NCI-H510A (cell line): ENCODE results near the gene MPZL1.

Experiments
- DNase-seq: peaks from one replicate; lab custom pipeline; 2025; lab: John Stamatoyannopoulos, UW

Gene MPZL1

DNA sequence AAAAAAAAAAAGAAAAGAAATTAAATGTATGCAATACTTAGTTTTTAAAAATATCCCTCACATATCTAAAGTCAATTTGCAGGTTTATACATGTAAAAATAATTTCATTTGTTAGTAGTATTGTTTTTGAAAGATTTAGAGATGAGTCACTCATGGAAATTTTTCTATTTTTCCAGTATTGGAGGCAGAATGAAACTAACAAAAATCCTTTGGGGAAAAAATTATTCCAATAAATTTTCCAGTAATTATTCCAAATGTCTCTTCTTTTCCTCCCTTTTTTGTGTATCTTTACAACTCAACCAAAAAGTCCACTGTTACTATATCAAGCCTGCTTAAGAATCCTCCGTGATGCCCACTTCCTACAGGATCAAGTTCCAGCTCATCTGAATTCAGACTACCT is 29.9 kb downstream of the MPZL1 start:
- no peak for DNase-seq

DNA sequence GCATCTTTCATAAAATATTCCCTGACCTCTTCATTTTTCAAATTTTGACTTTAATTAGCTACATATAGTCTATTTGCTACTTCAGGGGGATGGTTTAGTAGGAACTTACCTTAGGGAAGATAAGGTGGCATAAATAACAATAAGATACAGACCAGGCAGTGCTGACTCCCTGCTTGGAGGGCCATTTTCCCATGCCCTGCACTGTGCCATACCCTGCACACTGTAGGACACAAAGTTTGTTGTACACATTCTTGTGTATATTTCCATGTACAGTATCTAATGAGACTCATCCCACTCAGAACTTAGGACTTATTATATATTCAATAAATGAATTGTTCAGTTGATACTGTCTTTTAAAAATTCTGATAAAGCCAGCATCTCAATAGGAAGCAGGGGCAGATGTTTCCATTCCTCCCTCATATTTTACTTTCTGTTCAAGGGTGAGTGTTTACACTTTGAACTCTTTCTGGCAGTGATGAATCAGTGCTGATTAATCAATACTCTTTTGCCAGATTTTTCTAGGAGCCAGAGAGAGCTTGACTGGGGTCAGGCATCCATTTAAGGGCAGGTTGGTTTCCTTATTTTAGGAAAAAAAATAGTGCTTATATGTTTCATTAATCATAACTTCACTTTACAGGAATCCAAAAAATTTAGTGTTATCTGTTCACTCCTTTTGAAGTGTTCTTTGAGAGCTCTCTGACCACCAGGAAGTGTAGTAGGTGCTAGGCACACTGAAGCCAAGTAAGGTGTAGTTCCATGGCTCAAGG is 30.6 kb downstream of the MPZL1 start:
- no peak for DNase-seq

DNA sequence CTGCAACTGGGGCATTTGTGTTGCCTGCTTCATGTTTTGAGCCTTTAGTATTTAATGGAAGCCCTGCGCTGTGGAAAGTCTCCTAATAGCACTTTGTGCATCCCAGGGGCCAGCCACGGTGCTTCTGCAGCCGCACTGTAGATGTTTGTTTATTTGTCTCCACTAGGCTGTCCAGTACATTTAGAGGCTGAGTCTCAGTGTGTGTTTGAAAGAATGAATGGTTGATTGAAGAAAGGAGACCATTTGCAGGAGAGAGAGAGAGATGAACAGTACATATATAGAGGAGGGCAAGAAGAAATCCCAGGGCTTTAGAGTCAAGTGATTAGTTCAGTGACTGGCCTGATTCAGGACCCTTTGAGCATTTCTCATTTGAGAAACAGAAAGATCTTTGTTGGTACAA is 33.9 kb downstream of the MPZL1 start:
- no peak for DNase-seq

DNA sequence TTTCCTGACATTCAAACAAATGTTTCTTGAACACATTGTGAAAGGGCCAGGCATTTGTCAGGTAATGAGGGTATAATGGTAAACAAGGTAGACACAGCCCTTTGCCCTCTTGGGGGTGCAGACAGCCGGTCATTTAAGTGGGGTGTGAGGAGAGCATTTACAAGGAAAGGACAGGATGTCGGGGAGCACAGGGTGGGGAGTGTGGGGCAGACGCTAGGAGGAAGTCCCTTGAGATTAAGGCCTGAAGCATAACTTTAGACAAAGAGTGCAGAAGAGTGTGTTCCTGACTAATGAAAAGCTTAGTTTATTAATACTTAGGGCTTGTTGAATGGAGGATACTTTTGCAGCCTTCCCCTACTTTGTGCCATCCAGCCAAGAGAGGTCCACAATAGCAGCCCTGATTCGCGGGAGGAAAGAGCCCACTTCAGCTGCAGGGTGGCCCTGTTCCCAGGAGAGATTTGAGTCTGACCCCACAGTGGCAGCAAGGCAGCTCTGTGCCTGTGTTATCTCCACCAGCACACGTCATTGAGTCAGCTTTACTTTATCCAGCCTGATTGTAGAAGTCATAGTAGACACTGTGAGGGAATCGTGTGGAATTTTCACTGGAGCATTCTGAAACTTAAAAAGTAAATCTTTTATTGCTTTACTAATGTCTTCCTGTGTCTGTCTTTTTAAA is 35.1 kb downstream of the MPZL1 start:
- no peak for DNase-seq

DNA sequence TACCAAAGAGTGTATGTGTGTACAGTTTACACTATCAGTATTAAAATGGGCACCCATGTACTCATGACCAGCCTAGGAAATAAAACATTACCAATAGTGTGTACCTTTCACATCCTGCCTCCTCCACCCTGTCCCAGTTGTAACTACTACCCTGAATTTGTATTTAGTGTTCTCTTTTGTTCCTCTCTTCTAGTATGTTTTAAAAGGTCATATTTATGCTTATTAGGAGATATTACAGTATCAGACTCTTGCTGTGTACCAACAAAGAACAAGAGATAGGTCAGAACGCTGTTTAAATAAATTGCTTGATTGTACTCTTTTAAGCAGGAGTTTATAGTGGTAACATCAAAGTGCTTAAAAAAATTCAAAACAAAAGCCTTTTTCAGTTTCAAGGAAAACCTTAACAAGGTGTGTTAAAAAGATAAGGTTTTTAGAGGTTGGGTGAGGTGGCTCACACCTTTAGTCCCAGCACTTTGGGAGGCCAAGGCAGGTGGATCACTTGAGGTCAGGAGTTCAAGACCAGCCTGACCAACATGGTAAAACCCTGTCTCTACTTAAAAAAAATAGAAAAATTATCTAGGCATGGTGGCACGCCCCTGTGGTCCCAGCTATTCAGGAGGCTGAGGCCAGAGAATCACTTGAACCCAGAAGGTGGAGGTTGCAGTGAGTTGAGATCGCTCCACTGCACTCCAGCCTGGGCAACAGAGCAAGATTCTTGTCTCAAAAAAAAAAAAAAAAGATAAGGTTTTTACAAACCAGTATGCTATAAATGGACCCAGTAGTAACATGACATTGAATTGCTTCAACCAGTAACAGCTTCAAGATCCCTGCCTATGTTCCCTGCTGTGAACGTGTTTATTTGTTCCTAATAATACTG is 35.9 kb downstream of the MPZL1 start:
- no peak for DNase-seq

DNA sequence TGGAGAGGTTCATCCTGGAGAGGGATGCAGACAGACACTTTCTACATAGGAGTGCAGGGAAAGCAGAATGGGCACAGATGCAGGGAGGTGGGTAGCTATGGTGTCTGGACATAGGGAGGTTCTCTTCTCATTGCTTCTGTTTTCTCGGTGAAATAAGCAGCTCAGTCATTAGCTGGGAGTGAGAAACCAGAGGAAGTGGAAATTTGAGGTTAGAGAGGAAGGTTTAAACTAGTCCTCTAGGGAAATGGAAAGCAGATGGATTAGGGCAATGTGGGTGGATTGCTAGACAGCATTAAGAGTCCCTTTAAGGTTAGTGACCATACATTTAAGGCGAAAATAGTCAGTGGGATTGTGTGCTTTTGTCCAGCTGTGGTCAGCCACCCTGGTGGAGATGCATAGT is 39.6 kb downstream of the MPZL1 start:
- DNase-seq: no peak

DNA sequence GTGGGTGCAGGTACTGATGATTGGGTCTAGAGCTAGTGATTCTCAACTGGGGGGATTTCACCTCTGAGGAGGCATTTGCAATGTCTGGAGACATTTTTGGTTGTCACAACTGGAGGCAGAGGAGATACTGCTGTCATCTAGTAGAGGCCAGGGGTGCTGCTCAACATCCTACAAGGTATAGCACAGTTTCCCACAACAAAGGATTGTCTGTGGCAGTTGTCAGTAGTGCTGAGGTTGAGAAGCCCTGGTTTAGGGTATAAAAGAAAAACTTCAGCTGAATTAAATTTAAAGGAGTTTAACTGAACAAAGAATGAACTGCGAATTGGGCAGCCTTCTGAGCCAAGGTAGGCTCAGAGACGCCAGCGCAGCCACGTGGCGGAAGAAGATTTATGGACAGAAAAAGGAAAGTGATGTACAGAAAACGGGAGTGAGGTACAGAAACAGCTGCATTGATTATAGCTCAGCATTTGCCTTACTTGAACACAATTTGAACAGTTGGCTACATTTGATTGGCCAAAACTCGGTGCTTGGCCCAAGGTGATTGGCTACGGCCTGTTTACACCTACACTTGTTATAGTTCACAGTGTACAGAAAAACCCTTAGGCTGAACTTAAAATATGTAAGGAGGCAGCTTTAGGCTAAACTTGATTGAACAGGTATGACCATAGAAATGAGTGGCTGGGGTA is 40.4 kb downstream of the MPZL1 start:
- no peak for DNase-seq

DNA sequence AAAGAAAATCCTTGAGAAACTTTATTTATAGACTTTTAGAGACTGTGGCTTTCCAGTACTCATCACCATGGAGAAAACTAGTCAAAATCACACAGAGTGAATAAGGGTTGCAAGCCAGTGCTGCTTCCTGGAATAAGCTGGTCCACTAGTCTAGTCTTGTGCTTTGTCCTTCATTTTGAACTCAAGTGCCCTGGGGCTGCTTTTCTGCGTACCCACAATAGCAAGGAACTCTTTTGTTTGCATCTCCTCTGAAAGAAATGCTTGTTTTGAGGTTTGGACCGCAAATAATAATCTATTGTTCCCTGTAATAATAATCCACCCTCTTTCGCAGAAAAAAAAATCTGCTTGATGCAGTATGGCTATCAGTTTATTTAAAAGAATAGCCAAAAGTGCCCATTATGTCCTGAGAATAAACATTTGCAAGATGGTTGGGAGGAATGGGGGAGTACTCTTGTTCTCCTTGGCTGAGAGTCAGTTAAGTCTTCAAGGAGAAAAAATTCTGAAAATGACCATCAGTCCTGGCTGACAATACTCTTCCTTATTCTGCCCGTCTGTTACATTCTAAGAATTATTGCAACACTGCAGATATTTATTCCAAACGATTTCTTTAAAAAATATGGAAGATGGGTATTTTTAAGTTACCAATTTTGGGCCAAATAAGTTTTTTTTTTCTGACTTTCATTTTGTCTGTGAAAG is 41.9 kb downstream of the MPZL1 start:
- DNase-seq: no peak

DNA sequence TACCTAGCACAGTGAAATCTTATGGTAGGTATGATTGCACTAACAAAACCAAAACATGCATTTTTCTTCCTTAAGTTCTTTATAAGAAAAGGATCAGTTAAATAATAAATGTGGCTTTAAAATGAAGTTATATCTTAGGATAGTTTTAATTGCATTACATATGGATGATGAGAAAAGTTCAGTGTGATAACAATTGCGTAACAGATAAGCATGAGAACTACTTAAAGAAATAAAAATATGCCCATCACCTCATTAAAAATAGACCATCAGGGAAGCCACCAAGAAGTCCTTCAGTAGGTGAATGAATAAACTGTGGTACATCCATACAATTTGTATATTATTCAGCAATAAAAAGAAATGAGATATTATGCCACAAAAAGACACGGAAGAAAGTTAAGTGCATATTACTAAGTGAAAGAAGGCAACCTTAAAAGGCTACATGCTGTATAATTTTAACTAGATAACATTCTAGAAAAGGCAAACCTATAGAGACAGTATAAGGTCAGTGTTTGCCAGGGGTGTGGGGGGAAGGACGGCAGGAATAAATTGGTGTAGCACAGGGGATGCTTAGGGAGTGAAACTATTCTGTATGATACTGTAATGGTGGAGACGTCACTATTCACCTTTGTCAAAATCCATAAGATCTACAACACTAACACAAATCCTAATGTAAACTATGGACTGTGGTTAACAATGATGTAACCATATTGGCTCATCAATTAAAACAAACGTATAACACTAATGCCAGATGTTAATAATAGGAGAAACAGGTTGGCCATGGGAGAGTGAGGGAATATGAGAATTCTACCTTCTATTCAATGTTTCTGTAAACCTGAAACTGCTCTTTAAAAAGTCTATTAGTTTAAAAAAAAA is 42.9 kb downstream of the MPZL1 start:
- DNase-seq: no peak

DNA sequence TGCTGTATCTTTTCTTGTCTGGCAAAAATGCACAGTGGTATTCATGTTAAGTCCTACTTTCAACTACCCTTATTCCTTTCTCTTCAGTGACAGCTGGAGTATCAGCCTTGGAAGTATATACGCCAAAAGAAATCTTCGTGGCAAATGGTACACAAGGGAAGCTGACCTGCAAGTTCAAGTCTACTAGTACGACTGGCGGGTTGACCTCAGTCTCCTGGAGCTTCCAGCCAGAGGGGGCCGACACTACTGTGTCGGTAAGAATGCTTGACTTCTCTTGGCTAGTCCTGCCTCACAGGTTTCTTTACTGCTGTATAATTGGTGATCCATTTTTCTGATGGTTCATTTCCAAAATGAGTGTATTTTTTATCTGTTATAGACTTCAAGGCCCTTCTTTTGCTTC is 43.7 kb downstream of the MPZL1 start:
- no peak for DNase-seq

DNA sequence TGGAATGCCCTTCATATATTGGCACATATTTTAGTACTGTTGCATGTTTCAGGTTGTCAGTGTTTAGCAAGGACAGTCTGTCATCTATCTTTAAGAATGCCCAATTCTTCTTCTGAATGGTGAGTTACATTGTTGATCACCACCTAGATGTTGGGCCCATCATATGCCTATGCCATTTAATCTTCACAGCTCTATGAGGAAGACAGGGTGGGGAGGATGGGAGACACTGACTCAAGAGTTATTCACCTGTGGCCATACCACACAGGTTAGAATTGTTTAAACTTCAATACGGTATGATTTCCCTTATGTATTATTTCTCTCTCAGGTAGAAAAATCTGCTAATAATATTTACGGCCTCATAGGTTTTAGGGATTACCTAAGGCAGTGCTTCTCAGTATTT is 44.8 kb downstream of the MPZL1 start:
- DNase-seq: no peak

DNA sequence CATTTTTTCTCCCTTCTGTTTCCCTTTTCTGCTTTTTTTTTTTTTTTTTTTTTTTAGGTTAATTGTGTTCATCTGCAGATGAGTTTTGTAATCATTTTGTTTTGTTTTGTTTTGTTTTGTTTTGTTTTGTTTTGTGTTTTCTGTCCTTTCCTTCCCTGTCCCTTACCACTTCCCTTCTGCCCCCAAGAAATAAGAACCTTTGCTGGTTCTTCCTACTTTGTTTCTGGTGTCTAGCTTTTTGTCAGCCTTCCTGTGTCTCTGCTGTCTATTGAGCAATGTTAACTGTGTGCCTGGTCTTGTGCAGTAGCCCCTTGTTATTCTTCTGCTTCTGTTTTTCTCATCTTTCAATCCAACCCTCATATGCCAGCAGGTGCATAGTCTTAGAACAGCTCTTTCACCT is 46.0 kb downstream of the MPZL1 start:
- DNase-seq: no peak

DNA sequence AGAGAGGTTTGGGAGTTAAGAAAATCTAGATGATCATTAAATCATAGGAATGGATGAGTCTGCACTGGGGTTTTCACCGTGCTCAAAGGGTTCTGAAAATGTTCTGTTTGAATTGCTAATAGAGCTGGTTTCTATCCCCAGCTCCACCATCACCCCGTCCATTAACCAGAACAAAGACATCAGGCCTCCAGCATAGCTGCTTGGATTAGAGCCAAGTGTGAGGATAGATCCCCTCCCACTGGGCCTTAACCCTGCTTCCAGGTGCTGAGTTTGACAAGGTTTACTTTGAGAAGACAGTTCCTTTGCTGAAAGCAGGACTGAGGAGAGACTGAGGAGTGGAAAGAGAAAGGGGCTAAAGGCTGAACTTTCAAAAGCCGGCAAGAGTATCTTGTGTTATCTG is 48.3 kb downstream of the MPZL1 start:
- DNase-seq: no peak

DNA sequence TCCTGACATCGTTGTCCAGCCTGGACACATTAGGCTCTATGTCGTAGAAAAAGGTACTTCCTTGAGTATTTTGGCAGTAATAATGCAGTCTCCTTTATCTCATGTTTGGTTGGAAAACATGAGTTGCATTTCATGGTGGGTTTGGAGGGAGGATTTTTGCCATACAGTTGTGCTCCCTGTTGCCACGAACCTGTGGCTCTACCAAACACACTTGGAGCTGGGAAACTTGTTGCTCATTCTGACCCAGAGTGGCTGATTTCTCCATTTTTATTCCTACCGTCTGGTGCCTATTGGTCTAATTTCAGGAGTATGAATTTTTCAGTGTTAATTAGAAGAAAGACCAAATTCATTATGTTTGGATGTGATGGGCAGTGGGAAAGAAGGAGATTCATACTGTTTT is 50.7 kb downstream of the MPZL1 start:
- DNase-seq: no peak

DNA sequence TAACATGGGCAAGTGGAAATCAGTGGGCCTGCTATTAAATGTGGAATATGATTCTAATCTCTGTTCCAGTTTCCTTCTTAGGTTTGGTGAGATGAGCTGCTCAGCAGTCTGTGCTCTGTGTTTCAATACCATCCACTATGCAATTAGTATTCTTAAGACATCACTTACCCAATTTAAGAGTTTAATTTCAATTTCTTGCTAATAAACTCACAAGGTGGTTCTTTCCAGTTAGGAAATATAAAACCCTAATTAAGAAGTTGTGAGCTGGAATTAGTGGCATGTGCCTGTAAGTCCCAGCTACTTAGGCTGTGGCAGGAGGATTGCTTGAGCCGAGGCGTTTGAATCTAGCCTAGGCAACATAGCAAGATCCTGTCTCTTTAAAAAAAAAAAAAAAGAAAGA is 51.7 kb downstream of the MPZL1 start:
- DNase-seq: no peak

DNA sequence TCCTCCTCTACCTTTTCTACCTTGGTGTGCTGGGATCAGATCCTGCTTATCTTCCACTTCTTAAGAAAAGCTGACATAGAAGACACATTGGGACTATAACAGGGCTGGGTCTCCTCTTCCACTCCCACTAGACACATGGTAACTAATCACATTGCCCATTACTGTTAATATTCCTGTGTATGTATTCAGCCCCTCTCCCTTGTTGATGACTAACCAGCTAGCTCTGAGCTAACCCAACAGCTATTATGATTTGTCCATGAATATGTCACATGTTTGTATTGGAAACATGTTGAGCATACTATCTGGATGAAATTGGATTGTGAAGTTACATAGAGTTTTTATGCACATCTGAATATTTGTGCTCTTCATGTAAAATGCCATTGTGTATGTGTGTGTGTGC is 52.9 kb downstream of the MPZL1 start:
- no peak for DNase-seq

DNA sequence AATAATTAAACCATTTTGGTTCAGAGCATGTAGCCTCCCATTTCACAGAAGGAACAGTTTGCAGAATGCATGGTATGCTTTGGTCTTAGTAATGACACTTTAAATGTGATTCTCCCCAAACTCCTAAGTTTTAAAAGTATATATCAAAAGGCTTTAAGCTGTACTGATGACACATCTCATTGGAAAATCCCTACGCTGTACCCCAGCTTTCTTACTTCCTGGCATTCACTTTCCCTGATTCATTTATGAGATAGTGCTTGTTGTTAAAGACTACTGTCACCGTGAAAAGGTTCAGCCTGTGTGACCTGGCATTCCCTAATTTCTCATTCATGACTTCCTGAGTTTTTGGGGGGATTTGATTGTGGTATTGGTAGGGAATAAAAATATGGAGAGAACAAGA is 53.4 kb downstream of the MPZL1 start:
- no peak for DNase-seq

DNA sequence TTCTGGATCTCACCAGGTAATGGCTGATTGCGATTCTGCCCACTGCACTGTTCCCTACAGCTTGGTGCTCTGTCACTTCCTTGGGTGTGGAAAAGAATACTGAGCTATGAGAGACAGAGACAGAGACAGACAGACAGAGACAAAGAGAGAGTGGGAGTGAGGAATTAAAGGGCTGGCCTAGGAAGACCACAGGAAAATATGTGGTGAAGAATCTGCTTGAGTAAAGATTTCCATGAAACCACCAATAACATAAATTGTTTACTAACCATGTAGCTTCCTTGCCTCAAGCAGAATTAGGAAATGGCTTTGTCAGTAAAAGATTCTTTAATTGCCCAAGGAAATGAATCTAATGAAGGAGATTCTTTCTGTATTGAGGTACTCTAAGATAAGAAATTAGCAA is 54.4 kb downstream of the MPZL1 start:
- DNase-seq: no peak

DNA sequence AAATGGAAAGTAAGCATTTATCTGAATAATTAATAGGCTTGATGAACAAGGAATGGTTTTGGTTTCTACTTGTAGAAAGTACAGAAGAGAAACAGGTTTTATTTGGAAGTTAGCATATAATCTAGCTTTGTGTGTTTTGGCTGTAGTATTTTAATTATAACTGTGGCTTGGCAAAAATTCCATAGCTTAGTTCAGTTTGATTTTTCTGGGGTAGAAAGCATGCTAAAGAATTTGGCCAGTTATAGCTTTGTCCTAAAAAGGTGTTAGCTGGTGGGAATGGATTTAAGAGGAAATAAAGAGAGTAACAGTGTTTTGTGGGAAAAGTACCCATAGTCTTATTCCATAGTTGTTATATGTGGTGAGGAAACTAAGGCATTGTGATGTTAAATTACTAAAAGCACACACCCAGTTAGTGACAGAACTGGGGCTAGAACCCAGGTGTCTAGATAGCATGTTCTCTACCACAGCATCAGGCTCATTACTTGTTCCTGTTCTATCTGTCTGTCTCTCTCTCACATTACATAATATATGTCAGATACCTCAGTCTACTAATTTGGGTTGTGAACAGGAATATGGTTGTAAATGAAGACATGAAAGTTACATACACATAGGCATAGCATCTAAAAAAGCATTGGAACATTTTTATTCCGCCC is 55.0 kb downstream of the MPZL1 start:
- no peak for DNase-seq

DNA sequence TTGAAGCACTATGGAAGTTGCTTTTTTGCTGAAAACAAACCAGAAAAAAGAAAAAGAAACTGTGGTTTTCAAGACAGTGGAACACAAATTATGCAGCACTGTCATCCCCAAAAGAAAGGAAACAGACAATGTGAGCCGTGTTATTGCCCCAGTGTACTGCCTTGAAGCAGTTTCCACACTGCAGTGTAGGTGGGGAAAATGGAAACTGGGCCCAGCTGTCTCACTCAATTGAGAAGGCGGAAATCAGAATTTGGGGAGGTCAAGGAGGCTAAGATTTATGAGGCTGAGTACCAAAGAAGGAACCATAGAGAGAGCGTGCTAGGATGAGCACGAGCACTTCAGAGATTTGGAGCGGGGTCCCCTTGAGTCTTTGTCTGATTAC is 55.5 kb downstream of the MPZL1 start:
- DNase-seq: no peak
